Smooth muscle cell of the brain vasculature (primary cell): ENCODE results near the gene FBXL22.

ENCODE experiments used
- DNase-seq: peaks from one replicate; pipeline ENCODE4 v3.0.0-alpha.2; 2012; ENCODE audit warnings: low read depth, low spot score

Gene FBXL22

GRCh38 chr15:63597038-63597790, at the start of gene FBXL22:
Gene FBXL22, plus strand, starts transcription at chr15:63597387. Its CDS starts 6 bp downstream, at chr15:63597393.
- DNase-seq: no peak

- no peak for DNase-seq
Observed at GRCh38 chr15:63551400-63551799, 45.8 kb upstream of the FBXL22 start.

GRCh38 chr15:63553388-63553791, 43.8 kb upstream of the FBXL22 start:
- peak; percentile 67 for DNase-seq

GRCh38 chr15:63554337-63554927, 42.8 kb upstream of the FBXL22 start:
- DNase-seq: no peak

- no peak for DNase-seq
Observed at GRCh38 chr15:63555507-63555906, 41.7 kb upstream of the FBXL22 start.

- no peak for DNase-seq
Observed at GRCh38 chr15:63556246-63556645, 40.9 kb upstream of the FBXL22 start.

- DNase-seq: no peak
Observed at GRCh38 chr15:63556736-63557135, 40.5 kb upstream of the FBXL22 start.

- DNase-seq: peak; percentile 77
Observed at GRCh38 chr15:63559753-63560152, 37.4 kb upstream of the FBXL22 start.

GRCh38 chr15:63560741-63561448, 36.3 kb upstream of the FBXL22 start:
- no peak for DNase-seq

- DNase-seq: no peak
Observed at GRCh38 chr15:63564093-63564492, 33.1 kb upstream of the FBXL22 start.

- DNase-seq: no peak
Observed at GRCh38 chr15:63565536-63566186, 31.5 kb upstream of the FBXL22 start.

- no peak for DNase-seq
Observed at GRCh38 chr15:63572749-63573464, 24.3 kb upstream of the FBXL22 start.

GRCh38 chr15:63573533-63573932, 23.7 kb upstream of the FBXL22 start:
- no peak for DNase-seq

GRCh38 chr15:63575312-63575711, 21.9 kb upstream of the FBXL22 start:
- no peak for DNase-seq

GRCh38 chr15:63576441-63576840, 20.7 kb upstream of the FBXL22 start:
- no peak for DNase-seq

- no peak for DNase-seq
Observed at GRCh38 chr15:63582179-63582578, 15.0 kb upstream of the FBXL22 start.

GRCh38 chr15:63582718-63583426, 14.3 kb upstream of the FBXL22 start:
- no peak for DNase-seq

GRCh38 chr15:63586790-63587189, 10.4 kb upstream of the FBXL22 start:
- DNase-seq: no peak

GRCh38 chr15:63587527-63587926, 9.7 kb upstream of the FBXL22 start:
- no peak for DNase-seq

- DNase-seq: no peak
Observed at GRCh38 chr15:63588826-63589225, 8.4 kb upstream of the FBXL22 start.
